Muscle layer of colon (tissue), 2 donors: ENCODE data around the gene CDHR2.

Source experiments
- H3K27ac ChIP-seq: one replicate; pipeline ENCODE4 v1.7.0; 2013; ENCODE audit warnings: low read depth, mild to moderate bottlenecking, low read length, moderate library complexity
- H3K27me3 ChIP-seq, 2 donors: one replicate each; pipeline ENCODE4 v1.7.0; 2013; ENCODE audit warnings: low read length in 2 of 2, mild to moderate bottlenecking in 2 of 2; ENCODE audit not compliant: insufficient read depth in 2 of 2, control insufficient read depth in 1 of 2
- H3K36me3 ChIP-seq: one replicate; pipeline ENCODE4 v1.7.0; 2013; ENCODE audit warnings: mild to moderate bottlenecking, low read length; ENCODE audit not compliant: insufficient read depth
- H3K4me1 ChIP-seq: one replicate; pipeline ENCODE4 v1.7.0; 2013; ENCODE audit warnings: mild to moderate bottlenecking, low read length; ENCODE audit not compliant: insufficient read depth
- H3K4me3 ChIP-seq, 2 donors: one replicate each; pipeline ENCODE4 v1.7.0; 2013; ENCODE audit warnings: low read length in 2 of 2, low read depth in 1 of 2, mild to moderate bottlenecking in 1 of 2, moderate library complexity in 1 of 2
- H3K9ac ChIP-seq: one replicate; pipeline ENCODE4 v1.7.0; 2013; ENCODE audit warnings: low read length
- H3K9me3 ChIP-seq: one replicate; pipeline ENCODE4 v1.7.0; 2013; ENCODE audit warnings: mild to moderate bottlenecking, low read length
- donor health status: abdominal sarcoma.
- donor health status: Adenocarcinoma of cecum.

Gene CDHR2

DNA sequence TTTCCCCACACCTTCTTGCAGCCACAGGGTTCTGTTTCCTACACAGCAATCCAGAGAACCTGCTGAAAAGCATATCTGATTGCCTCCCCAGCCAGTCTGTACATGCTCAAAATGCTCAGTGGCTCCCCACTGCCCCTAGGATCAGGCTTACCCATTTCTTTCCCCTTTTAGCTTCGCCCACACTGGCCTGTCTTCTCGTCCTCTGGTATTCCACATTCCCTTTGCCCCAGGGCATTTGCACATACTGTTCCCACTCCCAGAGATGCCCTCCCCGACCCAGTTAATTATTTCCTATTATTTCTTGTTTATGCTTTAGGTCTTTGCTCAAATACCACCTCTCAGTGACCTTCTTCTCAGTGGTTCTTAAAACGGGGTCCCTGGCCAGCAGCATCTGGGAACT is 91.5 kb downstream of the CDHR2 start:
- Histone ChIP-seq H3K9ac (no peak overlapping the region), H3K27me3 (no peaks in the 10 kb centered on the region), H3K27ac (no peak overlapping the region), H3K4me1 (no peaks in the 10 kb centered on the region), H3K9me3 (no peaks in the 10 kb centered on the region), H3K36me3 (no peaks in the 10 kb centered on the region), H3K4me3 (no peak overlapping the region)

- peaks cover 5% of the 10 kb centered on the region for H3K4me1 ChIP-seq
- no peaks in the 10 kb centered on the region for H3K27me3 ChIP-seq
- H3K36me3 ChIP-seq, result no peaks in the 10 kb centered on the region
- no peak overlapping the region for H3K9ac ChIP-seq
- H3K9me3 ChIP-seq, result no peaks in the 10 kb centered on the region
- no peak overlapping the region for H3K4me3 ChIP-seq
- no peak overlapping the region for H3K27ac ChIP-seq
Measured at GRCh38 chr5:176642675-176643490, 93.7 kb downstream of the CDHR2 start.

DNA sequence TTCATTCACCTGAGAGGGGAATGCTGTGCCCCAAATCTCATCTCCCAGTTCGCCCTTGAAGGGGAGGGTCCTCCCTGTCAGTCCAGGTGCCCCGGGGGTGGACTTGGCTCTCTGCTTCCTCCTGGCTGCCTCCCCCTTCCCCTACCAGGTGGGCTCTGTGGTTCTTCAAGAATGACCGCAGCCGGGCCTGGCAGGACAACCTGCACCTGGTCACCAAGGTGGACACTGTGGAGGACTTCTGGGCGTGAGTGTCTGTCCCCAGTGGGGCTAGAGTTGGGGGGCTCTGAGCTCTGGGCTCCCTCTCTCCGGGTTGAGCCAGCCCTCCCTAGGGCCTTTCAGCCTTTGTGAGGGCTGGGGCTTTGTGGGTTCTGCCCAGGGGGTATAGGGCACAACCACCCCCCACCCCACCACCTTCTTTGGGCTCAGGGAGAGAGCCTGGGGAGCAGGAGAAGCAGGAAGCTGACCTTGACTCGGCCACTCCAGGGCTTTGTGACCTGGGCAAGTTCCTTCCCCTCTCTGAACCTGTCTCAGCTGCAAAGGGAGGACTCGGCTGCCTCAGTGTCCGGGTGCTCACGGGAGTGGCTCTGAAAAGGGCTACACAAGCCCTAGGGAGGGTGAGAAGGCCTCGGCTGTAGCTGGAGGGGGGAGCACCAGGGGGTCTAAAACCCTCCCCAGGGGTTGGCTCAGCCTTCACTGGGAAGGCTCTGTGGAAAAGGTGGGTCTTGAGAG is 94.5 kb downstream of the CDHR2 start:
- Histone ChIP-seq H3K27ac (no peak overlapping the region), H3K4me1 (peaks cover 13% of the 10 kb centered on the region), H3K9me3 (no peaks in the 10 kb centered on the region), H3K27me3 (no peaks in the 10 kb centered on the region), H3K36me3 (no peaks in the 10 kb centered on the region), H3K4me3 (no peak overlapping the region), H3K9ac (no peak overlapping the region)

- Histone ChIP-seq H3K4me1 (peaks cover 17% of the 10 kb centered on the region), H3K27ac (no peak overlapping the region), H3K9me3 (no peaks in the 10 kb centered on the region), H3K27me3 (no peaks in the 10 kb centered on the region), H3K9ac (no peak overlapping the region), H3K36me3 (no peaks in the 10 kb centered on the region), H3K4me3 (no peak overlapping the region)
Measured at GRCh38 chr5:176644294-176644693, 95.2 kb downstream of the CDHR2 start.

- H3K27me3 ChIP-seq, result no peaks in the 10 kb centered on the region
- no peaks in the 10 kb centered on the region for H3K36me3 ChIP-seq
- no peak overlapping the region for H3K4me3 ChIP-seq
- peaks cover 17% of the 10 kb centered on the region for H3K4me1 ChIP-seq
- H3K27ac ChIP-seq, result no peak overlapping the region
- H3K9me3 ChIP-seq, result no peaks in the 10 kb centered on the region
- H3K9ac ChIP-seq, result no peak overlapping the region
Measured at GRCh38 chr5:176644878-176645670, 95.9 kb downstream of the CDHR2 start.
